HEK293 (cell line): Measurements from ENCODE around the gene AKAP8L.

Experiments
- CTCF ChIP-seq: fragments of 450-650 bp; formaldehyde crosslinking; IDR thresholded peaks from 2 replicates; pipeline ENCODE4 v1.5.1; 2016; ENCODE audit warnings: missing biosample characterization, missing genetic modification characterization
- GLIS2 ChIP-seq: fragments of 450-650 bp; formaldehyde crosslinking; IDR thresholded peaks from 2 replicates; pipeline ENCODE4 v1.5.1; 2016; ENCODE audit warnings: missing biosample characterization, missing genetic modification characterization
- KLF17 ChIP-seq: fragments of 450-650 bp; formaldehyde crosslinking; IDR thresholded peaks from 2 replicates; pipeline ENCODE4 v1.5.1; 2016; ENCODE audit warnings: missing biosample characterization, missing genetic modification characterization
- MZF1 ChIP-seq: fragments of 450-650 bp; formaldehyde crosslinking; IDR thresholded peaks from 2 replicates; pipeline ENCODE4 v1.5.1; 2017; ENCODE audit warnings: missing biosample characterization, missing genetic modification characterization, borderline replicate concordance
- PRDM6 ChIP-seq: fragments of 450-650 bp; formaldehyde crosslinking; IDR thresholded peaks from 2 replicates; pipeline ENCODE4 v1.5.1; 2017; ENCODE audit warnings: missing biosample characterization, missing genetic modification characterization
- SALL2 ChIP-seq: fragments of 450-650 bp; formaldehyde crosslinking; IDR thresholded peaks from 2 replicates; pipeline ENCODE4 v1.5.0; 2017; ENCODE audit warnings: missing biosample characterization, mild to moderate bottlenecking, missing genetic modification characterization, borderline replicate concordance
- SETDB1 ChIP-seq: IDR thresholded peaks from one replicate; pipeline ENCODE4 v1.6.1; 2017; ENCODE audit warnings: mild to moderate bottlenecking, low read length, moderate library complexity, mixed read lengths; ENCODE audit not compliant: insufficient read length
- SP2 ChIP-seq: fragments of 450-650 bp; formaldehyde crosslinking; IDR thresholded peaks from 2 replicates; pipeline ENCODE4 v1.5.1; 2016; ENCODE audit warnings: missing biosample characterization, missing genetic modification characterization
- TRIM28 ChIP-seq: IDR thresholded peaks from 2 replicates; pipeline ENCODE4 v1.6.1; 2011; ENCODE audit warnings: low read length, control low read depth, borderline replicate concordance
- TSHZ1 ChIP-seq: fragments of 450-650 bp; formaldehyde crosslinking; IDR thresholded peaks from 2 replicates; pipeline ENCODE4 v1.5.1; 2016; ENCODE audit warnings: missing biosample characterization, missing genetic modification characterization, borderline replicate concordance
- ZBTB21 ChIP-seq: fragments of 450-650 bp; formaldehyde crosslinking; IDR thresholded peaks from 2 replicates; pipeline ENCODE4 v1.5.1; 2017; ENCODE audit warnings: missing biosample characterization, missing genetic modification characterization
- ZBTB49 ChIP-seq: fragments of 450-650 bp; formaldehyde crosslinking; IDR thresholded peaks from 2 replicates; pipeline ENCODE4 v1.5.1; 2016; ENCODE audit warnings: missing biosample characterization, missing genetic modification characterization, low read depth
- ZFHX2 ChIP-seq: fragments of 450-650 bp; formaldehyde crosslinking; conservative IDR thresholded peaks from 2 replicates; pipeline ENCODE4 v1.5.1; 2016; ENCODE audit warnings: missing biosample characterization, missing genetic modification characterization
- ZIC2 ChIP-seq: fragments of 450-650 bp; formaldehyde crosslinking; IDR thresholded peaks from 2 replicates; pipeline ENCODE4 v1.5.1; 2016; ENCODE audit warnings: missing biosample characterization, missing genetic modification characterization
- ZNF112 ChIP-seq: fragments of 450-650 bp; formaldehyde crosslinking; IDR thresholded peaks from 2 replicates; pipeline ENCODE4 v1.5.0; 2017; ENCODE audit warnings: missing biosample characterization, missing genetic modification characterization
- ZNF155 ChIP-seq: fragments of 450-650 bp; formaldehyde crosslinking; IDR thresholded peaks from 2 replicates; pipeline ENCODE4 v1.5.1; 2016; ENCODE audit warnings: missing biosample characterization, missing genetic modification characterization
- ZNF175 ChIP-seq: fragments of 450-650 bp; formaldehyde crosslinking; IDR thresholded peaks from 2 replicates; pipeline ENCODE4 v1.5.1; 2016; ENCODE audit warnings: missing biosample characterization, missing genetic modification characterization
- ZNF354C ChIP-seq: fragments of 450-650 bp; formaldehyde crosslinking; IDR thresholded peaks from 2 replicates; pipeline ENCODE4 v1.5.1; 2016; ENCODE audit warnings: missing biosample characterization, missing genetic modification characterization, low read depth, borderline replicate concordance
- ZNF366 ChIP-seq: fragments of 450-650 bp; formaldehyde crosslinking; conservative IDR thresholded peaks from 2 replicates; pipeline ENCODE4 v1.5.1; 2016; ENCODE audit warnings: missing biosample characterization, missing genetic modification characterization
- ZNF426 ChIP-seq: fragments of 450-650 bp; formaldehyde crosslinking; IDR thresholded peaks from 2 replicates; pipeline ENCODE4 v1.5.1; 2017; ENCODE audit warnings: missing biosample characterization, missing genetic modification characterization, mild to moderate bottlenecking, inconsistent platforms, moderate library complexity
- ZNF48 ChIP-seq: fragments of 450-650 bp; formaldehyde crosslinking; IDR thresholded peaks from 2 replicates; pipeline ENCODE4 v1.5.1; 2016; ENCODE audit warnings: missing biosample characterization, missing genetic modification characterization
- ZNF521 ChIP-seq: fragments of 450-650 bp; formaldehyde crosslinking; IDR thresholded peaks from 2 replicates; pipeline ENCODE4 v1.5.1; 2017; ENCODE audit warnings: missing biosample characterization, mild to moderate bottlenecking, missing genetic modification characterization
- ZNF529 ChIP-seq: fragments of 450-650 bp; formaldehyde crosslinking; IDR thresholded peaks from 2 replicates; pipeline ENCODE4 v1.5.1; 2017; ENCODE audit warnings: missing genetic modification characterization, missing biosample characterization; ENCODE audit not compliant: insufficient replicate concordance
- ZNF561 ChIP-seq: fragments of 450-650 bp; IDR thresholded peaks from 2 replicates; pipeline ENCODE4 v1.5.1; 2018; ENCODE audit warnings: missing biosample characterization, missing genetic modification characterization, borderline replicate concordance
- ZNF623 ChIP-seq: fragments of 450-650 bp; formaldehyde crosslinking; IDR thresholded peaks from 2 replicates; pipeline ENCODE4 v1.5.1; 2016; ENCODE audit warnings: missing biosample characterization, missing genetic modification characterization
- ZNF626 ChIP-seq: fragments of 450-650 bp; sonication (Bioruptor Pico); formaldehyde crosslinking; IDR thresholded peaks from 2 replicates; pipeline ENCODE4 v1.5.1; 2018; ENCODE audit warnings: missing biosample characterization, missing genetic modification characterization, inconsistent platforms
- ZNF768 ChIP-seq: fragments of 450-650 bp; formaldehyde crosslinking; IDR thresholded peaks from 2 replicates; pipeline ENCODE4 v1.5.1; 2018; ENCODE audit warnings: missing biosample characterization, mild to moderate bottlenecking, missing genetic modification characterization
- ZNF777 ChIP-seq: fragments of 450-650 bp; formaldehyde crosslinking; IDR thresholded peaks from 2 replicates; pipeline ENCODE4 v1.5.1; 2017; ENCODE audit warnings: missing biosample characterization, missing genetic modification characterization, borderline replicate concordance
- ZNF830 ChIP-seq: fragments of 450-650 bp; IDR thresholded peaks from 2 replicates; pipeline ENCODE4 v1.5.0; 2018; ENCODE audit warnings: missing biosample characterization, missing genetic modification characterization, low read depth, mild to moderate bottlenecking, moderate library complexity
- ZNF837 ChIP-seq: fragments of 450-650 bp; formaldehyde crosslinking; IDR thresholded peaks from 2 replicates; pipeline ENCODE4 v1.5.1; 2016; ENCODE audit warnings: missing biosample characterization, missing genetic modification characterization

AKAP8L gene

GRCh38 chr19:15418579-15419412 is at the start of gene AKAP8L (continued):
- TF ChIP-seq TSHZ1 (tag by site-specific recombination) = no peak
- peak; percentile 99 for TF ChIP-seq SP2 (tag by site-specific recombination)
- no peak for TF ChIP-seq ZNF521
- peak; percentile 68 for TF ChIP-seq GLIS2 (tag by site-specific recombination)
- no peak for TF ChIP-seq ZBTB21
- TF ChIP-seq ZBTB49 = no peak
- TF ChIP-seq SALL2 = no peak
- TF ChIP-seq SETDB1 = no peak
- no peak for TF ChIP-seq ZNF112 (tag by site-specific recombination)
- TF ChIP-seq MZF1 (tag by site-specific recombination) = no peak
- no peak for TF ChIP-seq ZNF48 (tag by site-specific recombination)
- TF ChIP-seq ZNF529 = no peak
- TF ChIP-seq ZNF768 (tag by site-specific recombination) = no peak; the same call in 1 of the 2 replicates
- no peak for TF ChIP-seq ZNF623 (tag by site-specific recombination)
- peak; percentile 67; the same call in 1 of the 2 replicates for TF ChIP-seq ZNF777 (tag by site-specific recombination)
- peak; percentile 70 for TF ChIP-seq ZFHX2
- TF ChIP-seq ZNF830 = no peak
- TF ChIP-seq ZNF366 (tag by site-specific recombination) = no peak
- TF ChIP-seq TRIM28 = no peak
- no peak for TF ChIP-seq ZNF175
- 0 out of 2 replicates have a peak, but pooled peaks have one; percentile 31 for TF ChIP-seq ZNF837
- peak; percentile 75 for TF ChIP-seq ZIC2
- no peak for TF ChIP-seq ZNF155
- TF ChIP-seq KLF17 (tag by site-specific recombination) = peak; percentile 92
- no peak for TF ChIP-seq ZNF354C
- TF ChIP-seq ZNF426 = no peak
- TF ChIP-seq ZNF626 (tag by site-specific recombination) = no peak
- peak; percentile 63; the same call in 1 of the 2 replicates for TF ChIP-seq ZNF561 (tag by site-specific recombination)
- peak; percentile 45 for TF ChIP-seq CTCF
- TF ChIP-seq PRDM6 (tag by site-specific recombination) = no peak
